ENCODE data around the gene MPPE1. TPM values are rescaled to one million over a fixed set of nuclear protein-coding genes. Genes with fewer than 3 reads are reported as not detected.

Gene MPPE1
- total and polyA plus RNA-seq, 9 of the 15 experiments (the other 6 are each of a cell fraction or from before 2014, with no cell fraction given): 10.7 to 19.5 (median 13.3) TPM

DNA sequence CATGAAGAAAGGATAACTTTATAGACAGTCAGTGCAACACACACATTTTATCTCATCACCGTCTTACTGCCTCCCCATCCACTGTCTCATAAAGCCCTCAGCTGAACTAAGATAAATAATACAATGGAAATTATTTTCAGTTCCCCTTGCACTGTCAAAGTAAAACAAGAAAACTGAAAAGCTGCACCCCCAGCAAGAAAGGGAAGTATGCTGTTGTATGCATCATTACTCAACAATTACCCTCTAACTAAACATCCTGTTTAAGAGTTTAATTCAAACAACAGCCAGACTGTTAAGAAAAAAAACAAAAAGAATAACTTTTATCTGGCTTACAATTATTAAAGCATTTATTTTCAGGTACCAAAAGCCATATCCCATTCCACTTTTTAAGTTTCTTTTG is 25.0 kb downstream of the MPPE1 start:
- Histone ChIP-seq H3K9me3 (replicated peaks; ENCODE audit: control insufficient read depth, insufficient read depth, low read depth, low read length) (no peaks in the 10 kb centered on the region), H3K27ac (ENCODE audit: extremely low read depth, low read depth, low read length) (no peak overlapping the region), H3K27me3 (ENCODE audit: control insufficient read depth in 2 of 2, insufficient read depth in 2 of 2, low read length in 2 of 2) (no peaks in the 10 kb centered on the region; a peak in 1 of 5 replicates), H3K4me2 (ENCODE audit: insufficient read depth, low read length) (no peak overlapping the region), H4K20me1 (replicated peaks; ENCODE audit: control insufficient read depth, insufficient read depth, low read length) (no peaks in the 10 kb centered on the region), H3K9ac (ENCODE audit: insufficient read depth in 1 of 2, low read depth in 2 of 2, low read length in 2 of 2) (no peak overlapping the region), H2AFZ (ENCODE audit: low read depth, low read length) (no peak overlapping the region), H3K79me2 (ENCODE audit: control insufficient read depth, insufficient read depth, low read length) (no peaks in the 10 kb centered on the region), H3K4me3 (no peak overlapping the region), H3K36me3 (ENCODE audit: control insufficient read depth, insufficient read depth, low read length) (0 out of 3 replicates have a peak, but pooled peaks cover 2% of the 10 kb centered on the region), H3K4me1 (replicated peaks in 1 of 2; ENCODE audit: control insufficient read depth in 2 of 2, insufficient read depth in 2 of 2, low read length in 2 of 2) (peaks cover 11 to 16% of the 10 kb centered on the region in 2 experiments; a peak in 4 of 5 replicates), H3K9me1 (ENCODE audit: control insufficient read depth, insufficient read depth, low read length) (no peaks in the 10 kb centered on the region)
- ChIA-PET CTCF (ENCODE audit: low intra/inter-chr PET ratio) (no interaction called here), POLR2A (no interaction called here)
- intact Hi-C loops (cut with micrococcal nuclease): no loop called here
- FAIRE-seq (no peak), DNase-seq (ENCODE audit: extremely low read depth in 1 of 4, low spot score in 3 of 4) (no peak), ATAC-seq (no peak)
- no TSS peak for BruUV-seq (replicated peaks)
- in situ Hi-C loops (cut with MboI): no loop called here
- 50% methylated on average over 1 of the region's 1 CpG for WGBS (ENCODE audit: insufficient coverage, low coverage, missing lambda C conversion rate)
- no peak for TF ChIP-seq ZC3H8 (IDR thresholded peaks at IDR 0.05)
- TF ChIP-seq, protein P1, sequence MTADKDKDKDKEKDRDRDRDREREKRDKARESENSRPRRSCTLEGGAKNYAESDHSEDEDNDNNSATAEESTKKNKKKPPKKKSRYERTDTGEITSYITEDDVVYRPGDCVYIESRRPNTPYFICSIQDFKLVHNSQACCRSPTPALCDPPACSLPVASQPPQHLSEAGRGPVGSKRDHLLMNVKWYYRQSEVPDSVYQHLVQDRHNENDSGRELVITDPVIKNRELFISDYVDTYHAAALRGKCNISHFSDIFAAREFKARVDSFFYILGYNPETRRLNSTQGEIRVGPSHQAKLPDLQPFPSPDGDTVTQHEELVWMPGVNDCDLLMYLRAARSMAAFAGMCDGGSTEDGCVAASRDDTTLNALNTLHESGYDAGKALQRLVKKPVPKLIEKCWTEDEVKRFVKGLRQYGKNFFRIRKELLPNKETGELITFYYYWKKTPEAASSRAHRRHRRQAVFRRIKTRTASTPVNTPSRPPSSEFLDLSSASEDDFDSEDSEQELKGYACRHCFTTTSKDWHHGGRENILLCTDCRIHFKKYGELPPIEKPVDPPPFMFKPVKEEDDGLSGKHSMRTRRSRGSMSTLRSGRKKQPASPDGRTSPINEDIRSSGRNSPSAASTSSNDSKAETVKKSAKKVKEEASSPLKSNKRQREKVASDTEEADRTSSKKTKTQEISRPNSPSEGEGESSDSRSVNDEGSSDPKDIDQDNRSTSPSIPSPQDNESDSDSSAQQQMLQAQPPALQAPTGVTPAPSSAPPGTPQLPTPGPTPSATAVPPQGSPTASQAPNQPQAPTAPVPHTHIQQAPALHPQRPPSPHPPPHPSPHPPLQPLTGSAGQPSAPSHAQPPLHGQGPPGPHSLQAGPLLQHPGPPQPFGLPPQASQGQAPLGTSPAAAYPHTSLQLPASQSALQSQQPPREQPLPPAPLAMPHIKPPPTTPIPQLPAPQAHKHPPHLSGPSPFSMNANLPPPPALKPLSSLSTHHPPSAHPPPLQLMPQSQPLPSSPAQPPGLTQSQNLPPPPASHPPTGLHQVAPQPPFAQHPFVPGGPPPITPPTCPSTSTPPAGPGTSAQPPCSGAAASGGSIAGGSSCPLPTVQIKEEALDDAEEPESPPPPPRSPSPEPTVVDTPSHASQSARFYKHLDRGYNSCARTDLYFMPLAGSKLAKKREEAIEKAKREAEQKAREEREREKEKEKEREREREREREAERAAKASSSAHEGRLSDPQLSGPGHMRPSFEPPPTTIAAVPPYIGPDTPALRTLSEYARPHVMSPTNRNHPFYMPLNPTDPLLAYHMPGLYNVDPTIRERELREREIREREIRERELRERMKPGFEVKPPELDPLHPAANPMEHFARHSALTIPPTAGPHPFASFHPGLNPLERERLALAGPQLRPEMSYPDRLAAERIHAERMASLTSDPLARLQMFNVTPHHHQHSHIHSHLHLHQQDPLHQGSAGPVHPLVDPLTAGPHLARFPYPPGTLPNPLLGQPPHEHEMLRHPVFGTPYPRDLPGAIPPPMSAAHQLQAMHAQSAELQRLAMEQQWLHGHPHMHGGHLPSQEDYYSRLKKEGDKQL (CRISPR knock-in tag; IDR thresholded peaks at IDR 0.05; ENCODE audit: borderline replicate concordance): no peak
- TF ChIP-seq, protein P2, sequence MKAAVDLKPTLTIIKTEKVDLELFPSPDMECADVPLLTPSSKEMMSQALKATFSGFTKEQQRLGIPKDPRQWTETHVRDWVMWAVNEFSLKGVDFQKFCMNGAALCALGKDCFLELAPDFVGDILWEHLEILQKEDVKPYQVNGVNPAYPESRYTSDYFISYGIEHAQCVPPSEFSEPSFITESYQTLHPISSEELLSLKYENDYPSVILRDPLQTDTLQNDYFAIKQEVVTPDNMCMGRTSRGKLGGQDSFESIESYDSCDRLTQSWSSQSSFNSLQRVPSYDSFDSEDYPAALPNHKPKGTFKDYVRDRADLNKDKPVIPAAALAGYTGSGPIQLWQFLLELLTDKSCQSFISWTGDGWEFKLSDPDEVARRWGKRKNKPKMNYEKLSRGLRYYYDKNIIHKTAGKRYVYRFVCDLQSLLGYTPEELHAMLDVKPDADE (conservative IDR thresholded peaks at IDR 0.05; ENCODE audit: control insufficient read depth, low read depth, low read length): no peak
- TF ChIP-seq ZNF778 (CRISPR knock-in tag; IDR thresholded peaks at IDR 0.05): no peak
- TF ChIP-seq, protein P3, sequence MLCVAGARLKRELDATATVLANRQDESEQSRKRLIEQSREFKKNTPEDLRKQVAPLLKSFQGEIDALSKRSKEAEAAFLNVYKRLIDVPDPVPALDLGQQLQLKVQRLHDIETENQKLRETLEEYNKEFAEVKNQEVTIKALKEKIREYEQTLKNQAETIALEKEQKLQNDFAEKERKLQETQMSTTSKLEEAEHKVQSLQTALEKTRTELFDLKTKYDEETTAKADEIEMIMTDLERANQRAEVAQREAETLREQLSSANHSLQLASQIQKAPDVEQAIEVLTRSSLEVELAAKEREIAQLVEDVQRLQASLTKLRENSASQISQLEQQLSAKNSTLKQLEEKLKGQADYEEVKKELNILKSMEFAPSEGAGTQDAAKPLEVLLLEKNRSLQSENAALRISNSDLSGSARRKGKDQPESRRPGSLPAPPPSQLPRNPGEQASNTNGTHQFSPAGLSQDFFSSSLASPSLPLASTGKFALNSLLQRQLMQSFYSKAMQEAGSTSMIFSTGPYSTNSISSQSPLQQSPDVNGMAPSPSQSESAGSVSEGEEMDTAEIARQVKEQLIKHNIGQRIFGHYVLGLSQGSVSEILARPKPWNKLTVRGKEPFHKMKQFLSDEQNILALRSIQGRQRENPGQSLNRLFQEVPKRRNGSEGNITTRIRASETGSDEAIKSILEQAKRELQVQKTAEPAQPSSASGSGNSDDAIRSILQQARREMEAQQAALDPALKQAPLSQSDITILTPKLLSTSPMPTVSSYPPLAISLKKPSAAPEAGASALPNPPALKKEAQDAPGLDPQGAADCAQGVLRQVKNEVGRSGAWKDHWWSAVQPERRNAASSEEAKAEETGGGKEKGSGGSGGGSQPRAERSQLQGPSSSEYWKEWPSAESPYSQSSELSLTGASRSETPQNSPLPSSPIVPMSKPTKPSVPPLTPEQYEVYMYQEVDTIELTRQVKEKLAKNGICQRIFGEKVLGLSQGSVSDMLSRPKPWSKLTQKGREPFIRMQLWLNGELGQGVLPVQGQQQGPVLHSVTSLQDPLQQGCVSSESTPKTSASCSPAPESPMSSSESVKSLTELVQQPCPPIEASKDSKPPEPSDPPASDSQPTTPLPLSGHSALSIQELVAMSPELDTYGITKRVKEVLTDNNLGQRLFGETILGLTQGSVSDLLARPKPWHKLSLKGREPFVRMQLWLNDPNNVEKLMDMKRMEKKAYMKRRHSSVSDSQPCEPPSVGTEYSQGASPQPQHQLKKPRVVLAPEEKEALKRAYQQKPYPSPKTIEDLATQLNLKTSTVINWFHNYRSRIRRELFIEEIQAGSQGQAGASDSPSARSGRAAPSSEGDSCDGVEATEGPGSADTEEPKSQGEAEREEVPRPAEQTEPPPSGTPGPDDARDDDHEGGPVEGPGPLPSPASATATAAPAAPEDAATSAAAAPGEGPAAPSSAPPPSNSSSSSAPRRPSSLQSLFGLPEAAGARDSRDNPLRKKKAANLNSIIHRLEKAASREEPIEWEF (CRISPR knock-in tag; IDR thresholded peaks at IDR 0.05): no peak
- TF ChIP-seq, protein P4, sequence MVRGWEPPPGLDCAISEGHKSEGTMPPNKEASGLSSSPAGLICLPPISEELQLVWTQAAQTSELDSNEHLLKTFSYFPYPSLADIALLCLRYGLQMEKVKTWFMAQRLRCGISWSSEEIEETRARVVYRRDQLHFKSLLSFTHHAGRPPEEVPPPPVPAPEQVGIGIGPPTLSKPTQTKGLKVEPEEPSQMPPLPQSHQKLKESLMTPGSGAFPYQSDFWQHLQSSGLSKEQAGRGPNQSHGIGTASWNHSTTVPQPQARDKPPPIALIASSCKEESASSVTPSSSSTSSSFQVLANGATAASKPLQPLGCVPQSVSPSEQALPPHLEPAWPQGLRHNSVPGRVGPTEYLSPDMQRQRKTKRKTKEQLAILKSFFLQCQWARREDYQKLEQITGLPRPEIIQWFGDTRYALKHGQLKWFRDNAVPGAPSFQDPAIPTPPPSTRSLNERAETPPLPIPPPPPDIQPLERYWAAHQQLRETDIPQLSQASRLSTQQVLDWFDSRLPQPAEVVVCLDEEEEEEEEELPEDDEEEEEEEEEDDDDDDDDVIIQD (CRISPR knock-in tag; IDR thresholded peaks at IDR 0.05): no peak
- no peak for TF ChIP-seq CBFA2T3 (IDR thresholded peaks at IDR 0.05)
- TF ChIP-seq ESRRB (CRISPR knock-in tag; IDR thresholded peaks at IDR 0.05; ENCODE audit: borderline replicate concordance): no peak
- TF ChIP-seq ZNF764 (CRISPR knock-in tag; IDR thresholded peaks at IDR 0.05; ENCODE audit: low read depth): no peak
